Activated CD8-positive, alpha-beta memory T cell treated with anti-CD3 and anti-CD28 coated beads, Interleukin-2, amount 50 U/mL, for 24 hours (primary cell): ENCODE data around the gene SLC7A6.

Source experiments
- DNase-seq: peaks from one replicate; pipeline ENCODE4 v3.0.0-alpha.2; 2020; ENCODE audit errors: extremely low read depth

SLC7A6 gene

DNA sequence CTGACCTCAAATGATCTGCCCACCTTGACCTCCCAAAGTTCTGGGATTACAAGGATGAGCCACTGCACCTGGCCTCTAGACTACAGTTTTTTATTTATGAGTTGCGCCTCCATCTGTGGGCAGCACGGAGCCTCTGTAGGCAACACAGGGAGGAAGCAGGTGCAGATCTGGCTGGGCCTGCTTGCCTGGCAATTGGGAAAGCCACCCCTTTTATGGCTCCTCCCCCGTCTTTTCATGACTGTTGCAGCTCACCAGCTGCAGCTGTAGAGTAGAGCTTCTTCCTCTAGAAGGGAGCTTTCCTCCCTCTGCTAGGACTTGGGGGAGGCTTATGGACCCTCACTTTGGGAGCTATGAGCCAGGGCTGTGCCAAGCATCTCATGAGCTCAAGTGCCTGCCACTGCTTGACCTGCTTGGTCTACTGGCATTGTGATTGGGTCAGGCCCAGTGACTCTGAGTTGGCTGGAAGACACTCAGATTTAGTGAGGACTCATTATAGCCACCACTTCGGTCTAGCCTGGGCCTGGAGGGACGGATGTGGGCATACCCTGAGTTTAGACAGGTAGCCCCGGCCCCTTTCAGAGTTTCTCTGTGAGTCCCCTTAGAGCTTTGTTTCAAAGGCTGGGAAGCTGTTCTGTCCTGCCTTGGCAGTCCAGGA is 6.9 kb upstream of the SLC7A6 start:
- no peak for DNase-seq

DNA sequence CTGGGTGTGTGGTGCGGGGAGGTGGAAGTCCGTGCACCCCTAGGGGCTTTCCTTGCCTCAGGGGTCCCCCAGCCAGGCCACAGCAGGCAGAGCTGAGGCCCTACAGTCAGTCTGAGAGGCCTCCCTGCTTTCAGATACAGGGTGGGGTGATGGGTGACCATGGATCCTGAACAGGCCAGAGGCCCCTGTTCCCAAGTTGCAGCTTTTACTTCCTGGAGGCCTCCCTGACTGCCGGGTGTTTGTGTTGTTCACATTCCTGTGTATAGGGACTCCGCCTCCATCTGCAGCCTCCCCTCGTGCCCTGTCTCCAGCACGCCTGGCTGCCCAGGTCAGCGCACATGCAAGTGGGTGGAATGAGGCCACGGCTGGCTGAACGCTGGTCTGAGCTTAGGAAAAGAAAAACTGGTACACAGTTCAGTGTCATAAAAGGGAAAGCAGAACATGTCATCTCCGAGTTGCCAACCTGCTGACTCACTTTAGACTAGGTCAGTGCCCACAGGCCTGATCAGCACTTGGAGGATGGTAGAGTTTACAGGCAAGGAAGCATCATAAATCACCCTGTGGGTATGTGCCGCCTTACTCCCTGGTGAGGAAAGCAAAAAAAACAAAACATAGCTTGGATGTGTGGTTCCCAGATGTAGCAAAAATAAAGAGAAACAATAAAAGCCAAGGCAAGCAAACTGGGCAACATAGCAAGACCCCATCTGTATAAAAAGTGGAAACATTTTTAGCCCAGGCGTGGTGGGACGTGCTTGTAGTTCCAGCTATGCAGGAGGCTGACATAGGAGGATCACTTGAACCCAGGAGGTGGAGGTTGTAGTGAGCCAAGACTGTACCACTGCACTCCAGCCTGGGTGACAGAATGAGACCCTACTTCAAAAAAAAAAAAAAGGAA is 6.2 kb upstream of the SLC7A6 start:
- DNase-seq: no peak

- DNase-seq: no peak
Measured at GRCh38 chr16:68259007-68259825, 5.1 kb upstream of the SLC7A6 start.

DNA sequence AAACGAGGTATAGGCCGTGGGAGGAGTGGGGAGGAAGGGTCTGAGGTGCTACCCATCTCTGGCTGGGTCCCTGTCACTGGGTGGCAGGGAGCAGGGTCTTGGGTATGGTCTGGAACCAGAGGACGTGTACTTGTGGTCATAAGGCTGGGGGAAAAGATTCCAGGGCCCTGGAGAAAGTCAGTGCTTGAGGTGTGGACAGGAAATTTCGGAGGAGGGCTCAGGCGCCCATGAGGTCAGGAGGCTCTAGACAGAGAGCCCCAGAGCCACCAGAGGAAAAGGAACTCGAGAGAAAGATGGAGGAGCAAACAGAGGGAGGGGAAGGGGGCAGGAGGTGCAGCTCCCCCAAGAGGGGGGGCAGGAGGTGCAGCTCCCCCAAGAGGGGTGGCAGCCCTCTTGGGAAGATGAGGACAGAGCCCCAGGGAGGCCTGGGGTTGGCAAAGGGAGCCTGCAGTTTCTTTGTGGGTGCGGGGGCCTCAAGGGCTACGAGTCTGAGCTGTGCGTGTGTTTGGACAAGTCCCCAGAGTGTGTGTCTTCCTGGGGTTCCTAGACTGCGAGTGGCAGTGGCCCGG is 683 bp upstream of the SLC7A6 start:
- DNase-seq: no peak

GRCh38 chr16:68265078-68265920 is 973 bp downstream of the SLC7A6 start:
- DNase-seq: no peak

GRCh38 chr16:68267612-68268405 is 3.5 kb downstream of the SLC7A6 start:
- DNase-seq: no peak

GRCh38 chr16:68269793-68270192 is 5.5 kb downstream of the SLC7A6 start:
- DNase-seq: no peak

DNA sequence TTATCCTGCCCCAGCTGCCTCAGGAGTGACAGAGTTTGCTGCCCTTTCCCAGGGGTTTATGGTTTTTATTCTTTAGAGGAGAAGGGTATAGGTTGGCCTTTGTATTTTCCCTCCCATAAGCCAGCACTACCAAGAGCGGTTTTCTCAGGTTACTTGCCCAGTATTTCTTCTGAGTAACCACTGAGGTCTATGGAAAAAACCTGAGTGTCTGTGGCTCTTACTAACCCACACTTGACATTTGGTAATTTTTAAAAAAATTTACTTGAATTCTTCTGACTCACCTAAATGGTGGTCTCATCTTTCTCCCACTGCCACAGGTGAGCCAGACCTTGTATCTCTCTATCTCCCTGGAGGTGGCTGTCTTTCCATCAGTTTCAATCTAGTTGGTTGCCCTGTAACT is 6.0 kb downstream of the SLC7A6 start:
- DNase-seq: no peak

GRCh38 chr16:68272507-68273209 is 8.3 kb downstream of the SLC7A6 start:
- DNase-seq: no peak

DNA sequence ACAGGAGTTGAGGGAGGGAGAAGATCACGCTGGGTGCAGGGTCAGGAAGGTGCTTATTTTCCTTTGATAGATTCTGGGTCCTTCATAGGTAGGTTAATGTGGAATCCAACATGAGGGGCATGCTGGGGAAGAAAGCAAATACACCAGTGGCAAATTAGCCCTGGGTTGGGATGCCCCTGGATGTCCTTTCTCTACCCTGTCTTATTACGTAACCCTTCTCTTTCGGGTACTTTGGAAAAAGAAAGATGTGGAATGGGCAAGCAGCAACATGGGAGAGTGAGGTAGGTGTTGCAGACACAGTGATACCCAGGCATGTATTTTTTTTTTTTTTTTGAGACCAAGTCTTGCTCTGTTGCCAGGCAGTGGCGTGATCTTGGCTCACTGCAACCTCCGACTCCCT is 9.1 kb downstream of the SLC7A6 start:
- DNase-seq: no peak

DNA sequence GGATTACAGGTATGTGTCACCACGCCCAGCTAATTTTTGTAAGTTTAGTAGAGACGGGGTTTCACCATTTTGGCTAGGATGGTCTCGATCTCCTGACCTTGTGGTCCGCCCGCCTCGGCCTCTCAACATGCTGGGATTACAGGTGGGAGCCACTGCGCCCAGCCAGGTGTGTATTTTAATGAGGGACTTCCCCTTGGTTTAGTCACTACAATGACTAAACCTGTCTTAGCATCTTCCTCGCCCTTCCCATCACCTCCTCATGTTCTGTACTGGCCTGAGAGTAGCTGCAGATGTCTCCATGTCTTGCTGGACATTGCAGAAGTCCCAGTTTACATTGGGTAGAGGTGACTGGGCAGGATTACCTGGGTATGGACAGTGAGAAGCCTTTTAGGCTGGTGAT is 9.6 kb downstream of the SLC7A6 start:
- DNase-seq: no peak

GRCh38 chr16:68274441-68274840 is 10.1 kb downstream of the SLC7A6 start:
- no peak for DNase-seq

- DNase-seq: no peak
Measured at GRCh38 chr16:68275611-68276191, 11.4 kb downstream of the SLC7A6 start.

DNA sequence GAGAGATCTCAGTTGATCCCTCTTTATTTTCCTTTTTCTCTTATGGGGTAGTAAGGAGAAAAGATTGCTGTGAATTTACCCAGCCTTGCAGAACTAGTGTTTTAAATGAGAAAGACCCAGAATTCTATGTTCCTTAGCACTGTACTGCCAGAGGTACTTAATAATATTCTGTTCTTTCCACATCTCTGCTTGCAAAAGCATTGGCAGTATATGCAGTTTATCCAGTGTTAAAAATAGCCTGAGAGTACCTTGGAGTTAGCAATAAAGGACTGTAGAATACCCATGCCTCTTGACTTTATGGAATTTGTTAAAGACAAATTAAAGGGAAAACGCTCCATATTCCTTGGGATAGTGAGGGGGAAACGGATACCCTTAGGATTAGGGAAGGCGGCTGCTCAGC is 11.9 kb downstream of the SLC7A6 start:
- DNase-seq: no peak

- no peak for DNase-seq
Measured at GRCh38 chr16:68279726-68280558, 15.6 kb downstream of the SLC7A6 start.

- DNase-seq: no peak
Measured at GRCh38 chr16:68281368-68282063, 17.2 kb downstream of the SLC7A6 start.

- no peak for DNase-seq
Measured at GRCh38 chr16:68282064-68282452, 17.7 kb downstream of the SLC7A6 start.

DNA sequence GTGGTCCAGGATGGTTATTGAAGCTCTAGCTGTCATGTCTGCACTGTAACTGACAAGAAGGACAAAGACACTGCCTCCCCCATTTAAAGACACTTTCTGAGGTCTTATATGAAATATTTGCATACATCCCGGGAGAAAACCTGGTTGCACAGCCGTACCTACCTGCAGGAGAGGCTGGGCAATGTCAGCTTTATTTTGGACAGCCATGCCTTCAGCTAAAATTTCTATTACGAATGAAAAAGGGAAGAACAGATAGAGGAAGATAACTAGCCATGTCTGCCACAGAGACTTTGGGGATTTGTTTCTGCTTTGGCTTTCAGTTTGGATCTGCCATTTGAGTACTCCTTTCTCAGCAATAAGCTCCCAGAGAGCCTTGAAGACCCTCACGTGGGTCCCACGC is 19.0 kb downstream of the SLC7A6 start:
- no peak for DNase-seq
